ENCODE measurements around the gene CRADD. TPM values are rescaled to one million over a fixed set of nuclear protein-coding genes. Genes with fewer than 3 reads are reported as not detected.

CRADD gene
- total and polyA plus RNA-seq, 2 donors (not counting 3 experiments of a cell fraction or from before 2014, with no cell fraction given): 11.7 to 14.5 TPM

DNA sequence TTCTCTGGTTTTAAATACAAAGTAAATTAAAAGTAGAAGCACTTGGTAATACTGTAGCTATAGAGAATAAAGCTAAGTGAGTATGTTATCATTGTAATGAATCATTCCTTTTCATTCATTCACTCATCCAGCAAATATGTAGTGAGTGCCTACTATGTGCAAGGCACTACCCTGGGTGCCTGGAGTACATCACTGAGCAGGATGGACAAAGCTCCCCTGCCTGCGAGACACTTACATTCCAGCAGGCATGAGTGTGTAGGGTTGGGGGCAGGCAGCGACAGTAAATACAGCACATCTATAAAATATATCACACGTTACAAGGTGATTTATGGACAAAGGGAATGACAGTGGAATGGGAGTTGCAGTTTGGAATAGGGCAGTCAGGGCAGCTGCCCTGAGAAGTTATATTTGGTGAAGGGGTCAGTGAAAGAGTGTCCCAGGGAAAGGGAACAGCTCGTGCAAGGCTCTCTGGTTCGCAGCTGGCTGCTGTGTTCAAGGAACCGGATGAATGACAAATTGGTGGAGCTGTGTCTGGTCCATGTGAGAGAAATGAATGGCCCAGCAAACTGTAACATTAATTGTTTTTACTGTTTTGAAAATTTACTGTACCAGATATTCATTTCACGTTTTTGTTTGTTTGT lies 159.6 kb downstream of the CRADD start:
- Histone ChIP-seq H3K9me1 (replicated peaks; ENCODE audit: control insufficient read depth, extremely low read depth, insufficient read depth, low read length) (no peaks in the 10 kb centered on the region), H3K27ac (ENCODE audit: insufficient read depth, low read depth, low read length) (no peak overlapping the region), H4K20me1 (replicated peaks; ENCODE audit: control insufficient read depth, extremely low read depth, insufficient read depth, low read length) (no peaks in the 10 kb centered on the region), H3K4me2 (ENCODE audit: insufficient read depth, low read length) (no peak overlapping the region), H3K79me2 (ENCODE audit: control insufficient read depth, insufficient read depth, low read length) (no peaks in the 10 kb centered on the region), H3K27me3 (ENCODE audit: control insufficient read depth in 2 of 2, insufficient read depth in 2 of 2, low read length in 2 of 2) (no peaks in the 10 kb centered on the region), H3K9me3 (replicated peaks; ENCODE audit: control insufficient read depth, insufficient read depth, low read length) (no peaks in the 10 kb centered on the region), H3K4me3 (replicated peaks in 1 of 3; ENCODE audit: insufficient read depth in 1 of 3, low read depth in 1 of 3, low read length in 3 of 3) (no peak overlapping the region), H3K4me1 (ENCODE audit: control insufficient read depth, extremely low read depth, insufficient read depth, low read length) (no peaks in the 10 kb centered on the region), H2AFZ (ENCODE audit: low read depth, low read length) (no peak overlapping the region), H3K9ac (replicated peaks; ENCODE audit: extremely low read depth, insufficient read depth, low read length) (no peak overlapping the region), H3K36me3 (ENCODE audit: control insufficient read depth in 2 of 2, extremely low read depth in 1 of 2, insufficient read depth in 2 of 2, low read length in 2 of 2) (no peaks in the 10 kb centered on the region)
- TF ChIP-seq FOS (IDR thresholded peaks at IDR 0.05; ENCODE audit: borderline replicate concordance, insufficient read depth, low read length) (no peak), POLR2A (IDR thresholded peaks at IDR 0.05; ENCODE audit: low read depth, low read length) (no peak)
- TF ChIP-seq, protein P1, sequence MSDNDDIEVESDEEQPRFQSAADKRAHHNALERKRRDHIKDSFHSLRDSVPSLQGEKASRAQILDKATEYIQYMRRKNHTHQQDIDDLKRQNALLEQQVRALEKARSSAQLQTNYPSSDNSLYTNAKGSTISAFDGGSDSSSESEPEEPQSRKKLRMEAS (IDR thresholded peaks at IDR 0.05; ENCODE audit: insufficient read depth, insufficient read length): no peak
- BruUV-seq (replicated peaks): no TSS peak
- CTCF ChIA-PET: interaction anchor here (0.8 to 1.3 kb wide), 2 partner anchors 59 to 334 kb away, joined by 3 read pairs; no protein-coding TSS in a partner anchor
- dilution Hi-C loops (cut with MboI; ENCODE audit: extremely low pct_ligation_motif_present, low sequenced_read_pairs): no loop called here
- no peak for FAIRE-seq
- intact Hi-C loops (cut with micrococcal nuclease): loop anchor here (5.0 kb wide), 1 partner anchor 264 kb away; the partner anchor contains the start of gene SOCS2
- POLR2A ChIA-PET: interaction anchor here (0.7 kb wide), 1 partner anchor 416 kb away, joined by 3 read pairs; no protein-coding TSS in a partner anchor
- no peak for DNase-seq (ENCODE audit: low read depth, low spot score)

DNA sequence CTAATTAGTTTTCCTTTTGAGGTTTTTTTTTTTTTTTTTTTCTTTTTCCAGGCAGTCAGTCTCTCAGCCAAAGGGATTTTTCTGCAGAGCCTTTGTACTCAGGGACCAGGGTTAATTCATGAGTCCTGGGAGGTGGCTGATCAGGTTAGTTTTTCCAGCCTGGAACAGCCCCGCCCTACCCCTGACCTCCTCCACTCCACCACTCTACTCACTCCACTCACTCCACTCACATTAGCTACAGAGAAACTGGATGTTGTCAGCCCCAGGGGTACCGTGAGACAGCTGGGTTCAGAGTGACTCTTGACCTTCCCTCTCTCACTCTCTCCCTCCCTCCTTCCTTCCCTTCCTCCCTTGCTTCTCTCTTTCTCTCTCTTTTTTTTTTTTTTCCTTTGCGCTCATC lies 161.0 kb downstream of the CRADD start:
- Histone ChIP-seq H2AFZ (ENCODE audit: low read depth, low read length) (no peak overlapping the region), H3K4me2 (ENCODE audit: insufficient read depth, low read length) (no peak overlapping the region), H3K4me3 (replicated peaks in 1 of 3; ENCODE audit: insufficient read depth in 1 of 3, low read depth in 1 of 3, low read length in 3 of 3) (no peak overlapping the region), H3K4me1 (ENCODE audit: control insufficient read depth, extremely low read depth, insufficient read depth, low read length) (no peaks in the 10 kb centered on the region), H3K9me1 (replicated peaks; ENCODE audit: control insufficient read depth, extremely low read depth, insufficient read depth, low read length) (no peaks in the 10 kb centered on the region), H3K9me3 (replicated peaks; ENCODE audit: control insufficient read depth, insufficient read depth, low read length) (no peaks in the 10 kb centered on the region), H3K27ac (ENCODE audit: insufficient read depth, low read depth, low read length) (no peak overlapping the region), H3K79me2 (ENCODE audit: control insufficient read depth, insufficient read depth, low read length) (no peaks in the 10 kb centered on the region), H3K27me3 (ENCODE audit: control insufficient read depth in 2 of 2, insufficient read depth in 2 of 2, low read length in 2 of 2) (no peaks in the 10 kb centered on the region), H3K9ac (replicated peaks; ENCODE audit: extremely low read depth, insufficient read depth, low read length) (no peak overlapping the region), H4K20me1 (replicated peaks; ENCODE audit: control insufficient read depth, extremely low read depth, insufficient read depth, low read length) (no peaks in the 10 kb centered on the region), H3K36me3 (ENCODE audit: control insufficient read depth in 2 of 2, extremely low read depth in 1 of 2, insufficient read depth in 2 of 2, low read length in 2 of 2) (no peaks in the 10 kb centered on the region)
- DNase-seq (ENCODE audit: low read depth, low spot score): no peak
- ChIA-PET CTCF (interaction anchor here (1.1 to 2.9 kb wide), 5 partner anchors 12 to 269 kb away, joined by 3 to 35 read pairs (median 3); no protein-coding TSS in a partner anchor), POLR2A (no interaction called here)
- dilution Hi-C loops (cut with MboI; ENCODE audit: extremely low pct_ligation_motif_present, low sequenced_read_pairs) (no loop called here), intact Hi-C loops (cut with micrococcal nuclease) (loop anchor here (5.0 kb wide), 1 partner anchor 266 kb away; the partner anchor contains the start of gene SOCS2)
- BruUV-seq (replicated peaks): no TSS peak
- no peak for FAIRE-seq
- TF ChIP-seq EZH2 (IDR thresholded peaks at IDR 0.05; ENCODE audit: borderline replicate concordance, low read depth, low read length, severe bottlenecking): no peak
- no peak for TF ChIP-seq FOS (IDR thresholded peaks at IDR 0.05; ENCODE audit: borderline replicate concordance, insufficient read depth, low read length)
- no peak for TF ChIP-seq MYC (IDR thresholded peaks at IDR 0.05; ENCODE audit: low read depth, low read length)
- no peak for TF ChIP-seq POLR2A (IDR thresholded peaks at IDR 0.05; ENCODE audit: low read depth, low read length)
- TF ChIP-seq JUN (IDR thresholded peaks at IDR 0.05; ENCODE audit: borderline replicate concordance, insufficient read depth, insufficient read length, low read depth): no peak
- no peak for TF ChIP-seq POLR2AphosphoS5 (IDR thresholded peaks at IDR 0.05; ENCODE audit: insufficient read depth, low read depth, low read length)
